ENCODE measurements around the gene HMX2.
A peak's percentile ranks its signal among the peaks of the same experiment; 100 is the strongest.

The HMX2 gene

GRCh38 chr10:123143162-123143824 is 4.6 kb upstream of the HMX2 start:
- CTCF ChIA-PET, result no interaction called here
- Mint-ChIP-seq H3K9me3 (no peaks in the 10 kb centered on the region), H3K4me1 (peaks cover 57% of the 10 kb centered on the region), H3K27me3 (peaks cover 100% of the 10 kb centered on the region), H3K4me3 (no peak overlapping the region), H3K36me3 (peaks cover 10% of the 10 kb centered on the region), H3K27ac (peak overlapping the region; percentile 80)
- DNase-seq, result no peak

- no peak for DNase-seq
- Mint-ChIP-seq H3K9me3 (no peaks in the 10 kb centered on the region), H3K27me3 (peaks cover 100% of the 10 kb centered on the region), H3K36me3 (peaks cover 8% of the 10 kb centered on the region), H3K4me1 (peaks cover 56% of the 10 kb centered on the region), H3K27ac (peak overlapping the region; percentile 80), H3K4me3 (no peak overlapping the region)
- CTCF ChIA-PET, result no interaction called here
These were observed 4.1 kb upstream of the HMX2 start for GRCh38 chr10:123143825-123144168.

- peak overlapping the region; percentile 27 for H3K4me3 Mint-ChIP-seq
- peak overlapping the region; percentile 39 for H3K27ac Mint-ChIP-seq
- H3K36me3 Mint-ChIP-seq, result peaks cover 11% of the 10 kb centered on the region
- H3K4me1 Mint-ChIP-seq, result peaks cover 59% of the 10 kb centered on the region
- CTCF ChIA-PET, result interaction anchor here (0.7 to 3.0 kb wide), 5 partner anchors 9 to 437 kb away, joined by 3 to 28 read pairs (median 3); partner anchors contain the start of gene BUB3
- H3K27me3 Mint-ChIP-seq, result peaks cover 100% of the 10 kb centered on the region
- no peaks in the 10 kb centered on the region for H3K9me3 Mint-ChIP-seq
- peak; percentile 24 for DNase-seq
These were observed 3.0 kb upstream of the HMX2 start for GRCh38 chr10:123144697-123145541.

GRCh38 chr10:123145542-123146012 is 2.4 kb upstream of the HMX2 start:
- Mint-ChIP-seq H3K27ac (peak overlapping the region; percentile 39), H3K9me3 (no peaks in the 10 kb centered on the region), H3K36me3 (peaks cover 13% of the 10 kb centered on the region), H3K4me1 (peaks cover 61% of the 10 kb centered on the region), H3K4me3 (no peak overlapping the region), H3K27me3 (peaks cover 100% of the 10 kb centered on the region)
- CTCF ChIA-PET, result interaction anchor here (1.1 to 3.0 kb wide), 4 partner anchors 9 to 437 kb away, joined by 3 to 28 read pairs (median 4); partner anchors contain the start of gene BUB3
- DNase-seq, result no peak

GRCh38 chr10:123146013-123146893 is 1.7 kb upstream of the HMX2 start:
- peak overlapping the region; percentile 45 for H3K27ac Mint-ChIP-seq
- CTCF ChIA-PET, result interaction anchor here (1.2 to 3.0 kb wide), 3 partner anchors 8 to 436 kb away, joined by 3 to 28 read pairs (median 4); partner anchors contain the start of gene BUB3
- H3K9me3 Mint-ChIP-seq, result no peaks in the 10 kb centered on the region
- peaks cover 13% of the 10 kb centered on the region for H3K36me3 Mint-ChIP-seq
- DNase-seq, result no peak
- peaks cover 66% of the 10 kb centered on the region for H3K4me1 Mint-ChIP-seq
- peak overlapping the region; percentile 23 for H3K4me3 Mint-ChIP-seq
- H3K27me3 Mint-ChIP-seq, result peaks cover 100% of the 10 kb centered on the region

GRCh38 chr10:123146894-123147634 is 872 bp upstream of the HMX2 start:
- Mint-ChIP-seq H3K9me3 (no peaks in the 10 kb centered on the region), H3K27ac (peak overlapping the region; percentile 82), H3K4me1 (peaks cover 73% of the 10 kb centered on the region), H3K27me3 (peaks cover 97% of the 10 kb centered on the region), H3K4me3 (peak overlapping the region; percentile 46), H3K36me3 (peaks cover 13% of the 10 kb centered on the region)
- CTCF ChIA-PET, result interaction anchor here (0.9 to 3.0 kb wide), 2 partner anchors 10 to 14 kb away, joined by 3 to 28 read pairs; no protein-coding TSS in a partner anchor
- DNase-seq, result no peak

GRCh38 chr10:123148414-123149161 is 652 bp downstream of the HMX2 start:
- Mint-ChIP-seq H3K4me3 (peak overlapping the region; percentile 60), H3K36me3 (peaks cover 13% of the 10 kb centered on the region), H3K9me3 (no peaks in the 10 kb centered on the region), H3K27me3 (peaks cover 81% of the 10 kb centered on the region), H3K4me1 (peaks cover 71% of the 10 kb centered on the region), H3K27ac (peak overlapping the region; percentile 76)
- no peak for DNase-seq
- CTCF ChIA-PET, result interaction anchor here (1.0 to 3.4 kb wide), 4 partner anchors 8 to 232 kb away, joined by 3 to 16 read pairs (median 4); no protein-coding TSS in a partner anchor

- Mint-ChIP-seq H3K27ac (peak overlapping the region; percentile 76), H3K9me3 (no peaks in the 10 kb centered on the region), H3K27me3 (peaks cover 76% of the 10 kb centered on the region)
These were observed 1.2 kb downstream of the HMX2 start for GRCh38 chr10:123149162-123149567.

GRCh38 chr10:123149568-123150270 is 1.8 kb downstream of the HMX2 start:
- H3K27me3 Mint-ChIP-seq, result peaks cover 70% of the 10 kb centered on the region

More at GRCh38 chr10:123149162-123149567, 1.2 kb downstream of the HMX2 start:
- peak overlapping the region; percentile 60 for H3K4me3 Mint-ChIP-seq
- H3K4me1 Mint-ChIP-seq, result peaks cover 72% of the 10 kb centered on the region
- peaks cover 15% of the 10 kb centered on the region for H3K36me3 Mint-ChIP-seq
- CTCF ChIA-PET, result interaction anchor here (0.9 to 3.4 kb wide), 6 partner anchors 8 to 1008 kb away, joined by 3 to 16 read pairs (median 3); no protein-coding TSS in a partner anchor
- DNase-seq, result no peak

GRCh38 chr10:123150271-123150985 is 2.5 kb downstream of the HMX2 start:
- H3K27ac Mint-ChIP-seq, result peak overlapping the region; percentile 47
- peaks cover 63% of the 10 kb centered on the region for H3K27me3 Mint-ChIP-seq
- H3K4me3 Mint-ChIP-seq, result peak overlapping the region; percentile 64
- peaks cover 21% of the 10 kb centered on the region for H3K36me3 Mint-ChIP-seq
- CTCF ChIA-PET, result interaction anchor here (1.0 to 3.4 kb wide), 7 partner anchors 10 to 407 kb away, joined by 3 to 16 read pairs (median 3); no protein-coding TSS in a partner anchor
- peak; percentile 44 for DNase-seq
- no peaks in the 10 kb centered on the region for H3K9me3 Mint-ChIP-seq
- peaks cover 64% of the 10 kb centered on the region for H3K4me1 Mint-ChIP-seq

More at GRCh38 chr10:123149568-123150270, 1.8 kb downstream of the HMX2 start:
- peak; percentile 60 for DNase-seq
- CTCF ChIA-PET, result interaction anchor here (0.9 to 3.4 kb wide), 6 partner anchors 9 to 1008 kb away, joined by 3 to 16 read pairs (median 3); no protein-coding TSS in a partner anchor
- Mint-ChIP-seq H3K36me3 (peaks cover 17% of the 10 kb centered on the region), H3K4me1 (peaks cover 67% of the 10 kb centered on the region), H3K27ac (peak overlapping the region; percentile 47), H3K9me3 (no peaks in the 10 kb centered on the region), H3K4me3 (peak overlapping the region; percentile 64)

GRCh38 chr10:123150986-123151736 is 3.2 kb downstream of the HMX2 start:
- peaks cover 56% of the 10 kb centered on the region for H3K27me3 Mint-ChIP-seq
- peak overlapping the region; percentile 58 for H3K4me3 Mint-ChIP-seq
- CTCF ChIA-PET, result interaction anchor here (1.0 to 3.4 kb wide), 5 partner anchors 12 to 406 kb away, joined by 3 to 16 read pairs (median 3); no protein-coding TSS in a partner anchor
- no peak overlapping the region for H3K27ac Mint-ChIP-seq
- H3K4me1 Mint-ChIP-seq, result peaks cover 65% of the 10 kb centered on the region
- peaks cover 25% of the 10 kb centered on the region for H3K36me3 Mint-ChIP-seq
- H3K9me3 Mint-ChIP-seq, result no peaks in the 10 kb centered on the region
- DNase-seq, result peak; percentile 51
